Activated naive CD4-positive, alpha-beta T cell (primary cell): ENCODE measurements around the gene MUC20.
"Not testable (repeated sequence)": the region's sequence is repeated elsewhere in the genome, so short reads cannot be mapped to it uniquely, and the experiment has no call there.

Source experiments
- DNase-seq, 4 experiments: peaks; one replicate each; lab custom pipeline; 2025; lab: John Stamatoyannopoulos, UW

MUC20 gene

GRCh38 chr3:195710126-195710905, 10.5 kb upstream of the MUC20 start:
- DNase-seq, result not testable (repeated sequence)

GRCh38 chr3:195711091-195711812, 9.5 kb upstream of the MUC20 start:
- DNase-seq, result not testable (repeated sequence)

GRCh38 chr3:195711813-195712534, 8.8 kb upstream of the MUC20 start:
- no peak for DNase-seq

GRCh38 chr3:195712535-195712910, 8.3 kb upstream of the MUC20 start:
- DNase-seq, result not testable (repeated sequence)

GRCh38 chr3:195713150-195713549, 7.6 kb upstream of the MUC20 start:
- DNase-seq, result not testable (repeated sequence)

GRCh38 chr3:195714380-195715011, 6.3 kb upstream of the MUC20 start:
- DNase-seq, result no peak

- DNase-seq, result no peak
Measured at GRCh38 chr3:195715134-195715533, 5.6 kb upstream of the MUC20 start.

- DNase-seq, result no peak
Measured at GRCh38 chr3:195715583-195716266, 5.1 kb upstream of the MUC20 start.

GRCh38 chr3:195717416-195717815, 3.4 kb upstream of the MUC20 start:
- no peak for DNase-seq

- no peak for DNase-seq
Measured at GRCh38 chr3:195717852-195718476, 2.8 kb upstream of the MUC20 start.

GRCh38 chr3:195718477-195718984, 2.2 kb upstream of the MUC20 start:
- DNase-seq, result no peak

GRCh38 chr3:195719514-195720254, 1.1 kb upstream of the MUC20 start:
- not testable (repeated sequence) for DNase-seq

GRCh38 chr3:195722139-195722995, 1.6 kb downstream of the MUC20 start:
- not testable (repeated sequence) for DNase-seq

- DNase-seq, result not testable (repeated sequence)
Measured at GRCh38 chr3:195722996-195723345, 2.2 kb downstream of the MUC20 start.

- not testable (repeated sequence) for DNase-seq
Measured at GRCh38 chr3:195724363-195724762, 3.6 kb downstream of the MUC20 start.

GRCh38 chr3:195725916-195726740, 5.3 kb downstream of the MUC20 start:
- DNase-seq, result not testable (repeated sequence)

- DNase-seq, result no peak
Measured at GRCh38 chr3:195727606-195728195, 6.9 kb downstream of the MUC20 start.

- not testable (repeated sequence) for DNase-seq
Measured at GRCh38 chr3:195728789-195729188, 8.0 kb downstream of the MUC20 start.
